G401.6 (cell line): ENCODE measurements around the gene UBE3B.
A peak's percentile ranks its signal among the peaks of the same experiment; 100 is the strongest.

ENCODE experiments used
- FAIRE-seq: peaks from 2 replicates; lab custom pipeline; 2012; peaks lifted over from hg19 to GRCh38; lab: Jason Lieb, UNC

Gene UBE3B

GRCh38 chr12:109500406-109501185 lies 23.2 kb downstream of the UBE3B start:
- FAIRE-seq = no peak

- FAIRE-seq = no peak
Measured at GRCh38 chr12:109501299-109501698, 23.9 kb downstream of the UBE3B start.

GRCh38 chr12:109502332-109502731 lies 24.9 kb downstream of the UBE3B start:
- no peak for FAIRE-seq

- FAIRE-seq = no peak
Measured at GRCh38 chr12:109503611-109504010, 26.2 kb downstream of the UBE3B start.

- no peak for FAIRE-seq
Measured at GRCh38 chr12:109504068-109504467, 26.6 kb downstream of the UBE3B start.

GRCh38 chr12:109510196-109510595 lies 32.8 kb downstream of the UBE3B start:
- no peak for FAIRE-seq

GRCh38 chr12:109512608-109513007 lies 35.2 kb downstream of the UBE3B start:
- no peak for FAIRE-seq

- no peak for FAIRE-seq
Measured at GRCh38 chr12:109513051-109513450, 35.6 kb downstream of the UBE3B start.

GRCh38 chr12:109513977-109514376 lies 36.5 kb downstream of the UBE3B start:
- no peak for FAIRE-seq

GRCh38 chr12:109517619-109518018 lies 40.2 kb downstream of the UBE3B start:
- FAIRE-seq = no peak

- FAIRE-seq = peak; percentile 95
Measured at GRCh38 chr12:109518820-109519665, 41.6 kb downstream of the UBE3B start.

- FAIRE-seq = no peak
Measured at GRCh38 chr12:109519787-109520186, 42.4 kb downstream of the UBE3B start.

GRCh38 chr12:109521831-109522230 lies 44.4 kb downstream of the UBE3B start:
- FAIRE-seq = no peak

GRCh38 chr12:109523071-109523470 lies 45.6 kb downstream of the UBE3B start:
- no peak for FAIRE-seq

- FAIRE-seq = no peak
Measured at GRCh38 chr12:109523504-109523903, 46.1 kb downstream of the UBE3B start.

- FAIRE-seq = no peak
Measured at GRCh38 chr12:109524466-109525278, 47.2 kb downstream of the UBE3B start.

GRCh38 chr12:109525279-109525585 lies 47.8 kb downstream of the UBE3B start:
- no peak for FAIRE-seq

- no peak for FAIRE-seq
Measured at GRCh38 chr12:109527489-109528123, 50.2 kb downstream of the UBE3B start.

- FAIRE-seq = no peak
Measured at GRCh38 chr12:109529691-109530640, 52.5 kb downstream of the UBE3B start.

GRCh38 chr12:109531411-109531810 lies 54.0 kb downstream of the UBE3B start:
- FAIRE-seq = no peak
